Tibial nerve (tissue), 3 donors: ENCODE data around the gene GRB7.

ENCODE experiments used
- CTCF ChIP-seq, 5 experiments: fragments of 200-600 bp in 3 of 5; fragments of 450-650 bp in 2 of 5; sonication (generic) in 3 of 5; IDR thresholded peaks; one replicate each; pipeline ENCODE4 v1.5.1; 2016 to 2019; ENCODE audit warnings: antibody characterized with exemption in 5 of 5, mild to moderate bottlenecking in 3 of 5, moderate library complexity in 2 of 5
- POLR2A ChIP-seq, 2 donors: fragments of 450-650 bp; IDR thresholded peaks; one replicate each; pipeline ENCODE4 v1.6.1; 2017; ENCODE audit warnings: antibody characterized with exemption in 2 of 2, mild to moderate bottlenecking in 2 of 2, moderate library complexity in 2 of 2

- TF ChIP-seq CTCF (IDR thresholded peaks at IDR 0.05) (peak; percentile 98 to 100 (median 100)), POLR2A (IDR thresholded peaks at IDR 0.05) (peak; percentile 48 to 69)
Measured at GRCh38 chr17:39754161-39754957, 16.6 kb downstream of the GRB7 start.
